Tongue (tissue), 2 donors: Measurements from ENCODE around the gene ELN. TPM values are rescaled to one million over a fixed set of nuclear protein-coding genes. Genes with fewer than 3 reads are reported as not detected.

Experiments used
- DNase-seq: peaks from one replicate; pipeline ENCODE4 v3.0.0-alpha.2; 2015
- total RNA-seq: library from RNA; depleted of rRNA; stranded (reverse); fragments of >200 nt; gene quantifications from one replicate; pipeline ENCODE4 v1.2.3, GENCODE V29; 2014

The ELN gene
- total RNA-seq, 1 donor from 2014 or later, result 208 TPM

GRCh38 chr7:74025146-74025545 lies 2.8 kb upstream of the ELN start:
- DNase-seq, result no peak

- no peak for DNase-seq
These were observed 2.2 kb upstream of the ELN start for GRCh38 chr7:74025730-74026129.

DNA sequence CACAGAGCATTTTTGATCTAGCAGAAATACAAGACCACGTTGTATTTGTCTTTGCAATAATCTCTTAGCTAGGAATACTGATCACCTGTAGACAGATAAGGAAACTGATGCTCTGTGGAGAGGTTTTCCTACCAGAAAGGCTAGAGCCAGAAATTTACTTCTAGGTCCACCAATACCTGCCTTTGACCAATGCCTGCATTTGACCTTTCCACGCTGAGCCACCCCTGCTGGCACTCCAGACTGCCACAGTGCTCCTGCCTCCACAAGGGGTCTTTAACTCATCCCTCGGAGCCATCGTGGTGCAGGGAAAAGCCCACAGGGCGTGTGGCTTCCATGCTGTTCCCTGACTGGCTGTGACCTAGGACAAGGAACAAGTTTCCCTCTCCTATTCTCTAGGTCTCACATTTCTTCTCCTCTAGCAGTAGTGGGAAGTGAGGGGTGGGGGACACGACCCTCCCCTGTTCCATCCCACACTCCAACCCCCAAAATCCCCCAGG lies 1.5 kb upstream of the ELN start:
- no peak for DNase-seq

GRCh38 chr7:74026903-74027682 lies 880 bp upstream of the ELN start:
- peak; percentile 89 for DNase-seq

GRCh38 chr7:74028321-74028838 lies 407 bp downstream of the ELN start:
- DNase-seq, result no peak

DNA sequence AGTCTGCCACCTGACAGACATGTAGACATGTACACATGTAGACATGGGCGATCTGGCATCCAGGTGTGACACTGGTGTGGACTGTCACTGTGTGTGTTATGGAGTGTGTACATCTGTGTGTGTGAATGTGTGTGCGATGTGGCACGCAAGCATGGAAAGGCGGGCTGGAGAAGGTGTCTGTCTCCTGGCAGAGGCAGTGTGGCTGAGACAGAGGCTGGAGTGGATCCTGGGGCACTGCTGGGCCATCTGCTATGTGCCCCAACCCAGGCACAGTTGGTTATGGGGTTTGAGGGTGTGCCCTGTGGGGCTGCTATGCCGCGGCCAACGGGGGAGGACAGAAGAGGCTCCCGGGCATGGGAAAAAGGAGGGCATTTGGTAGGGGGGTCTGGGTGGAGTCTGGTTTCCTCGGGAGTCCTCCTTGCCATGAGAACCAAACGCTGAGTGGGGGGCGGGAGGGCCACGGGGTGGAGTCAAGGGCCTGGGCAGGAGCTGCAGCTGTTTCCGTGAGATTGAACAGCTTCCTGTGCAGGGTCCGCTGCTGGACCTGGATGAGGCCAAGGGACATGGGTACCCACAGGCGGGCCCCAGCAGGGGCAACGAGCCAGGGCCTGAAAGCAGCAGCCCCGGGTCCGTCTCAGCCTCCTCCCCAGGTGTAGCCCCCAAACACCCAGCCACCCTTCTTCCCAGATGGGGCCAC lies 1.3 kb downstream of the ELN start:
- DNase-seq, result peak; percentile 87

DNA sequence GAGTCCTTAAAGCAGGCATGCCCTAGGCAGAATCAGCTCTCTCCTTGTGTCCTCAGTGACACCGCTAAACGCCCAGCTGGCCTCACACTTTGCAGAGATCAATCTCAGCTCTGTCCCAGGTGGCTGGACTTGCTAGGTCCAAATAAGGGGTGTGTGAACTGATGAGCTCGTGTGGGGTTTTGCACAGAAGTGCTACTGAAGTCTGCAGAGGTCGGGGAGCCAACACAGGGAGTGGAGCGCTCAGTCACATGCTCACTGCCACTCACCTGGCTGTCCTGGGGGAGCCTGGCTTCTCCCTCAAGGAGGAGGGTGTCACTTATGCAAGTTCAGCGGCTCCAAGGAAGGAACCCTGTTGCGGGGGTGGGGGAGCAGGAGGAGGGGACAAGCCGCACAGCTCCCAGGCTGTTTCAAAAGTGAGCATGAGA lies 2.0 kb downstream of the ELN start:
- DNase-seq, result peak; percentile 56

GRCh38 chr7:74030861-74031260 lies 2.9 kb downstream of the ELN start:
- DNase-seq, result no peak

DNA sequence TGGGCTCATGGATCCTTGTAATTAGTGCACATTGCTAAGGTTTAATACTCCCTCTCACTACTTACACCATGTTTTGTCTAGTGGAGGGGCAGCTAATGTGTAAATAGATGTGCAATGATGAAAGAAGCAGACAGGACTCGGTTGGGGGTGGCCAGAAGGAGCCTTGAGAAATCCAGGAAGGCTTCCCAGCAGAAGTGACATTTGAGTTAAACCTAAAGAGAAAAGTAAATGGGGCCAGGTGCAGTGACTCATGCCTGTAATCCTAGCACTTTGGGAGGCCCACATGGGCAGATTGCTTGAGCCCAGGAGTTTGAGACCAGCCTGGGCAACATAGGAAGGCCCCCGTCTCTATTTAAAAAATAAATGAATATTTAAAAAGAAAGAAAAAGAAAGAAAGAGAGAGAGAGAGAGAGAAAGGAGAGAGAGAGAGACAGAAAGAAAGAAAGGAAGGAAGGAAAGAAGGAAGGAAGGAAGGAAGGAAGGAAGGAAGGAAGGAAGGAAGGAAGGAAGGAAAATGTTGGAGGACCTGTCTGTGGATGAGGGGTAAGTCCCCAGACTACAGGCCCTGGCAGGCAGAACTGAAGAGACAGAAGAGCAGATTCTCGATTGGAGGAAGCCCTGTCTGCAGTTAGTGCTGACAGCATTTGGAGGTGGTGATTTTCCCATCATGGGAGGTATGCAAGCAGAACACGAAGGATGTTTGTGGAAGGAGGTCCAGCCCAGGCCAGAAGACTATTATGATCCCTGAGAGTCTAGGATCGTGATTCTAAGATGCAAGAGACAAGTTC lies 3.6 kb downstream of the ELN start:
- peak; percentile 9 for DNase-seq

DNA sequence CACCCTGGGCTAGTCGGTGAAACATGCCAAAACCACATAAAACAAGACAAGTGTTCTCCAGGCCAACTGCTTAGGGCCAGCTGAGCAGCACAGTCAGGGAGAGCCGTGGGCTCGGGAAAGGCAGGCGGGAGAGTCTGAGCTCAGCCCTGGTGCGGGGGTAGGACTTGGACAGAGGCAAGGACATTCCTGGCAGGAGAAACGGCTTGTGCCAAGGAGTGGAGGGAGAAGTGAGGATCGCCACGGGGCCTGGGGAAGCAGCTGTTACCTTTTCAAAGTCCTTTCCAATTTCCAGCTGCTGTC lies 4.2 kb downstream of the ELN start:
- peak; percentile 82 for DNase-seq

DNA sequence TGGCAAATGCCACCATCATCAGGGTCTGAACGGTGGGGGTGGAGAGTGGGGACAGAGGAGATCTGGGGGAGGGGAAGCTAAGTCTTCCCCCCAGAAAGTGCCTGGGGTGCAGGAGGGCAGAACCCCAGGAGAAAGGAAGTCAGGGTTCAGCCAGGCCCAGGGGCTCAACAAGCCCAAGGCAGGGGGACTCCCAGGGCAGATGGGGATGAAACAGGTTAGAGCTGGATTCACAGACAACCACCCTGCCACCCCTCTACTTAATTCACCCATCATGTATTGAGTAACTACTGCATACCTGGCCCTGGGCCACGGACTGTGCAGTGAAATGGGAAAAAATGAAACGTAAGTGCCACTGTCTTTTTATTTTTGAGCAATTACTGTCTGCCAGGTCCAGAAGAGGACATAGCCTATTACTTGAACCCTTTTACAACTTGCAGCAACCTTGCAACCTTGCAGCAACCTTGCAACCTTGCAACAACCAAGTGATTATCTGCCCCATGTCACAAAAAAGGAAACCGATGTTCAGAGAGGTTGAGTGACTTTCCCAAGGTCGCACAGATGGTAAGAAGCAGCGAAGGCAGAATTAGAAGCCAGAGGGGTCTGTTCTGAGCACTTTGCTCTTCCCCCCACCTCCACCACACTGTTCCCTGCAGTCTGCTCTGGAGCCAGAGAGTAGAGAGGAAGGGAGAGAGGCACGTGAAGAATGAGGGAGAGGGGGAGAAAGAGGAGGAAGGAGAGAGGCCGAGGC lies 4.8 kb downstream of the ELN start:
- no peak for DNase-seq

GRCh38 chr7:74033372-74034311 lies 5.7 kb downstream of the ELN start:
- DNase-seq, result peak; percentile 72

GRCh38 chr7:74037609-74038008 lies 9.6 kb downstream of the ELN start:
- no peak for DNase-seq

DNA sequence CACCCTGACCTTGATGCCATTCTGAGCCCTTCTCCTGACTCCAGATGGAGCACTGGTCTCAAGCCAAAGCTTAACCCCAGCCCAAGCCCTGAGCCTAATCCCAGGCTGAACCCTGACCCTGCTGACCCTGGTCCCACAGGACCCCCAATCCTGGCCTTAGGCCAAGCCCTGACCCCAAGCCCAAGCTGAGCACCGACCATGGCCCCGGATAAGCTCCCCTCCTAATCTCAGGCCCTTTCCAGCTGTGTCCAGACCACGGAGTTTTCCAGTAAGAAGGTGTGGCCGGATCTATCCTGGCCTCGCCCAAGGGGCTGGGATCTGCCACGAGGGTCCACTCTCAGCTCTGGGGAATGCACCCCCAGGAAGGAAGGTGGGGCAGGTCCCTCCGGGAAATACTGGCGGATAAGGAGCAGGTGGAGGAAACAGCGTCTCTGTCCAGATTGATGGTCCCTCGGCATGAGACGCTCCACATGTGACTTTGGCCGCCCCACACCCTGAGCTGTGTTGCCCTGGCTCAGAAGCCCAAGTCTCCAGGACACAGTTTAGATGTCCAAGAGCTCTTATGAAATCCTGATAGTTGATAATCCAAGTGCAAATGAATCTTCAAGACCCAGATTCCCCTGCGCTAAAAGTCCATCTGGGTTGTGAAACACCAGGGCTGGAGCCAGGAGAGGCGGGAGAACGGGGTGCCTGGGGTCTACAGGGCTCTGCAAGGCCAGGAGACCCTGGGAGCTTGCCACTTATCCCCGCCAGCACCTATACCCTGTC lies 10.4 kb downstream of the ELN start:
- no peak for DNase-seq

DNA sequence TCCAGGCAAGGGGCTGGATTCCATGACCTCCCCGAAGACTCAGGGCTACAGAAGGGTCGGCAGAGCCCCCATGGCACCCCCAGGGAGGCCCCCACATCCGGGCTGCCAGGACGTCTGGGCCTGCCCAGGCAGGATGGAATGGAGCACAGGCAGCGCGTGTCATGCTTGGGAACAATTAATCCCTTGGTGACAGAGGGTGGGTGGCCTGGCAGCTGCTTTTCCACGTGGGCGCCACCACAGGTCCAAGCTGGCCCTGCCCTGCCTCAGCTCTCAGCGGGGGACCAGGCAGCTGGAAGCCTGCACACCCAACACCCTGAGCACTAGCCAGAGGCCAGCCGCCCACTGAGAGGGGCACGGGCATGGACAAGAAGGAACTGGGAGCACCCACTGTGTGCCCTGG lies 11.4 kb downstream of the ELN start:
- DNase-seq, result peak; percentile 85

GRCh38 chr7:74040101-74040790 lies 12.3 kb downstream of the ELN start:
- DNase-seq, result peak; percentile 24

GRCh38 chr7:74040791-74041520 lies 13.0 kb downstream of the ELN start:
- DNase-seq, result no peak

DNA sequence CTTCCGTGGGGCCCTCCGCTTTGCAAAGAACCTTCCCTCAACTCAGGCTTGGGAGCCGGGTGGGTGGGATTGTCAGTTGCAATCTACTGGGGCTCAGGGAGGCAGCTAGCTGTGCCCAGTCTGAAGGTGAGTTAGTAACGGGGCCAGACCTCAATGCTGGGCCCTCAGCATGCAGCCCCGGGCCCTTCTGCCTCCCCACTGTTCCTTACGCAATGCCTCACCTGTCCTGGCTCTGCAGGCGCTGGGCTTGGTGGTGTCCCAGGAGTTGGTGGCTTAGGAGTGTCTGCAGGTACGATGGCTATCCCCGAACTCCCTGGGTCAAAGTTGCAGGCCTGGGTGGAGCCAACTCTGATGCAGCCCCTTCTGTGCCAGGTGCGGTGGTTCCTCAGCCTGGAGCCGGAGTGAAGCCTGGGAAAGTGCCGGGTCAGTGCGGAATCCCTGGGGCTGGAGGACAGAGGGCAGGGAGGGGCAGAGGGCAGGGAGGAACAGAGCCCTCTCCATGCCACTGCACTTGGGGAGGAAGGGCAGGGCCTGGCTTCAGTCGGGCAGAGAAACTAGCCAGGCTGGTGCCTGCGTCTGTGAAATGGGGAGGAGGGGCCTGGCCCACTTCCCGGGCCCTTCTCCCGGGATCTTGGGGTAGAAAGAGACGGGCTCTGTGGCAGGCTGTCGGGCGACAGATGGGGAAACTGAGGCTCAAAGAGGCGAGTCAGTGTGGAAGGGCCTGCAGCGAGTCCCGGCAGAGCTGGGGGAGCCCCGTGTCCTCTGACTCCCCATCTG lies 15.0 kb downstream of the ELN start:
- DNase-seq, result no peak
